Stomach (tissue), 4 donors: Measurements from ENCODE around the gene CTTNBP2.

Experiments
- CTCF ChIP-seq, 7 experiments: fragments of 450-650 bp in 4 of 7; fragments of 200-600 bp in 3 of 7; sonication (generic) in 3 of 7; IDR thresholded peaks; one replicate each; pipeline ENCODE4 v1.5.1; 2016 to 2019; ENCODE audit warnings: antibody characterized with exemption in 7 of 7, control low read depth in 2 of 7, mild to moderate bottlenecking in 1 of 7
- EP300 ChIP-seq: sonication (generic); formaldehyde crosslinking; IDR thresholded peaks from one replicate; pipeline ENCODE4 v1.6.1; 2017; ENCODE audit warnings: antibody characterized with exemption
- POLR2A ChIP-seq, 4 donors: fragments of 450-650 bp; IDR thresholded peaks; one replicate each; pipeline ENCODE4 v1.6.1; 2016; ENCODE audit warnings: antibody characterized with exemption in 4 of 4, control low read depth in 2 of 4, mild to moderate bottlenecking in 1 of 4, moderate library complexity in 1 of 4
- POLR2AphosphoS5 ChIP-seq, 3 donors: sonication (generic); formaldehyde crosslinking; IDR thresholded peaks; one replicate each; pipeline ENCODE4 v1.6.1; 2016; ENCODE audit warnings: antibody characterized with exemption in 3 of 3

- no peak for TF ChIP-seq POLR2A (IDR thresholded peaks at IDR 0.05)
- no peak for TF ChIP-seq CTCF (IDR thresholded peaks at IDR 0.05)
- TF ChIP-seq EP300 = no peak
- TF ChIP-seq POLR2AphosphoS5 (IDR thresholded peaks at IDR 0.05) = no peak
Measured at GRCh38 chr7:117895276-117895675, 22.0 kb upstream of the CTTNBP2 start.
